SK-N-SH (cell line): ENCODE data around the gene SSNA1. TPM values are rescaled to one million over a fixed set of nuclear protein-coding genes. Genes with fewer than 3 reads are reported as not detected.

Experiments used
- CTCF ChIA-PET: fragments of 300-600, 350-600 bp; formaldehyde crosslinking; extraction: SDS; loops from one replicate; lab custom pipeline; 2021; lab: Yijun Ruan, JAX
- POLR2A ChIA-PET: fragments of 350-600 bp; sonication (Branson Sonifier 250); formaldehyde crosslinking; extraction: SDS; loops from one replicate; lab custom pipeline; 2020; ENCODE audit warnings: antibody characterized with exemption, inconsistent platforms; lab: Yijun Ruan, JAX
- DNase-seq: peaks from one replicate; pipeline ENCODE4 v3.0.0; 2012
- H2AFZ ChIP-seq: fragments of 200-600 bp; sonication (generic); 2 replicates; pipeline ENCODE4 v1.8.1; 2016; ENCODE audit warnings: antibody characterized with exemption, mild to moderate bottlenecking, low read depth
- H3F3A ChIP-seq: fragments of 200-600 bp; sonication (generic); replicated peaks from 2 replicates; pipeline ENCODE3; 2016; ENCODE audit warnings: antibody characterized with exemption, mild to moderate bottlenecking; ENCODE audit not compliant: insufficient read depth
- H3K27ac ChIP-seq, 2 experiments: fragments of 200-500 bp in 1 of 2; fragments of 200-600 bp in 1 of 2; sonication (Bioruptor generic) in 1 of 2; sonication (generic), shearing (Covaris generic) in 1 of 2; 2 replicates each; pipeline versions ENCODE4 v1.5.1 to v1.6.1; 2014 to 2016; ENCODE audit warnings: low read depth in 2 of 2, inconsistent platforms in 1 of 2, low read length in 1 of 2, mild to moderate bottlenecking in 1 of 2, mixed read lengths in 1 of 2
- H3K27me3 ChIP-seq: fragments of 200-600 bp; sonication (generic), shearing (Covaris generic); 2 replicates; pipeline ENCODE4 v1.6.1; 2016; ENCODE audit warnings: mixed run types; ENCODE audit not compliant: insufficient read depth
- H3K36me3 ChIP-seq, 2 experiments: fragments of 200-500 bp in 1 of 2; fragments of 200-600 bp in 1 of 2; sonication (Bioruptor generic) in 1 of 2; sonication (generic) in 1 of 2; replicated peaks in 1 of 2; 2 replicates each; pipeline versions ENCODE3 to v1.5.1; 2014 to 2016; ENCODE audit warnings: low read length in 1 of 2, mild to moderate bottlenecking in 1 of 2; ENCODE audit not compliant: insufficient read depth in 2 of 2, control insufficient read depth in 1 of 2
- H3K4me1 ChIP-seq, 2 experiments: fragments of 200-500 bp in 1 of 2; fragments of 200-600 bp in 1 of 2; sonication (Bioruptor generic) in 1 of 2; sonication (generic), shearing (Covaris generic) in 1 of 2; 2 replicates each; pipeline versions ENCODE4 v1.5.1 to v1.6.1; 2014 to 2016; ENCODE audit warnings: low read depth in 1 of 2, low read length in 1 of 2, mixed run types in 1 of 2; ENCODE audit not compliant: insufficient read depth in 2 of 2, control insufficient read depth in 1 of 2
- H3K4me2 ChIP-seq: fragments of 200-600 bp; sonication (generic), shearing (Covaris generic); 2 replicates; pipeline ENCODE4 v1.6.1; 2017; ENCODE audit warnings: mixed run types
- H3K4me3 ChIP-seq, 2 experiments: fragments of 200-500 bp in 1 of 2; fragments of 200-600 bp in 1 of 2; sonication (Bioruptor generic) in 1 of 2; sonication (generic), shearing (Covaris generic) in 1 of 2; 2 replicates each; pipeline versions ENCODE4 v1.5.1 to v1.8.1; 2014 to 2016; ENCODE audit warnings: low read depth in 2 of 2, inconsistent platforms in 1 of 2, low read length in 1 of 2, mild to moderate bottlenecking in 1 of 2, mixed read lengths in 1 of 2, moderate library complexity in 1 of 2
- H3K79me2 ChIP-seq: fragments of 200-600 bp; sonication (generic); 2 replicates; pipeline ENCODE4 v1.8.1; 2017; ENCODE audit warnings: mild to moderate bottlenecking; ENCODE audit not compliant: insufficient read depth
- H3K9ac ChIP-seq: fragments of 200-600 bp; sonication (generic); 2 replicates; pipeline ENCODE4 v1.6.1; 2017; ENCODE audit warnings: mixed run types
- H3K9me2 ChIP-seq: fragments of 200-600 bp; sonication (generic); 2 replicates; pipeline ENCODE4 v1.6.1; 2017; ENCODE audit warnings: mixed run types
- H3K9me3 ChIP-seq: fragments of 200-600 bp; sonication (generic); 2 replicates; pipeline ENCODE4 v1.6.1; 2017; ENCODE audit warnings: mixed run types, mild to moderate bottlenecking, moderate library complexity
- H4K20me1 ChIP-seq: fragments of 200-600 bp; sonication (generic); 2 replicates; pipeline ENCODE4 v1.6.1; 2017; ENCODE audit warnings: mild to moderate bottlenecking, mixed run types; ENCODE audit not compliant: insufficient read depth
- CHD2 ChIP-seq: fragments of 150-350 bp; IDR thresholded peaks from 2 replicates; pipeline ENCODE4 v1.6.1; 2018; ENCODE audit warnings: low read length; ENCODE audit not compliant: partially characterized antibody
- FOSL2 ChIP-seq: IDR thresholded peaks from 2 replicates; pipeline ENCODE4 v1.4.0; 2012; ENCODE audit warnings: low read depth, mild to moderate bottlenecking, moderate library complexity, borderline replicate concordance
- FOXJ3 ChIP-seq: sonication (generic); formaldehyde crosslinking; IDR thresholded peaks from 2 replicates; pipeline ENCODE4 v1.5.1; 2020; ENCODE audit warnings: mild to moderate bottlenecking, missing genetic modification reagents
- GATA2 ChIP-seq: sonication (generic); formaldehyde crosslinking; IDR thresholded peaks from 2 replicates; pipeline ENCODE4 v1.5.0; 2020; ENCODE audit warnings: mild to moderate bottlenecking, missing genetic modification reagents
- IRF3 ChIP-seq: fragments of 150-350 bp; IDR thresholded peaks from 2 replicates; pipeline ENCODE4 v1.6.1; 2016; ENCODE audit warnings: mild to moderate bottlenecking, low read depth, low read length
- JUND ChIP-seq: IDR thresholded peaks from 2 replicates; pipeline ENCODE4 v1.4.0; 2012
- MEF2A ChIP-seq: IDR thresholded peaks from 2 replicates; pipeline ENCODE4 v1.4.0; 2012; ENCODE audit warnings: low read depth, borderline replicate concordance
- NRF1 ChIP-seq: IDR thresholded peaks from 2 replicates; pipeline ENCODE4 v1.6.1; 2012; ENCODE audit warnings: low read depth, mild to moderate bottlenecking, low read length
- PBX3 ChIP-seq: IDR thresholded peaks from 2 replicates; pipeline ENCODE4; 2012
- RAD21 ChIP-seq: IDR thresholded peaks from 2 replicates; pipeline ENCODE4 v1.6.1; 2012; ENCODE audit warnings: mild to moderate bottlenecking, low read length
- SIN3A ChIP-seq: IDR thresholded peaks from 2 replicates; pipeline ENCODE4 v1.6.1; 2012; ENCODE audit warnings: low read depth, mild to moderate bottlenecking, low read length, moderate library complexity, borderline replicate concordance
- SMC3 ChIP-seq: IDR thresholded peaks from 2 replicates; pipeline ENCODE4 v1.6.1; 2012; ENCODE audit warnings: low read depth, low read length, improper control_type of control experiment
- TAF1 ChIP-seq: IDR thresholded peaks from 2 replicates; pipeline ENCODE4 v1.6.1; 2012; ENCODE audit warnings: low read depth, mild to moderate bottlenecking, low read length, moderate library complexity, borderline replicate concordance
- USF2 ChIP-seq: fragments of 150-350 bp; IDR thresholded peaks from 2 replicates; pipeline ENCODE4 v1.6.1; 2017; ENCODE audit warnings: antibody characterized with exemption, low read length, low read depth, borderline replicate concordance
- WGBS: methylation state at CpG from one replicate; pipeline ENCODE4 v1.1.6; 2017; ENCODE audit warnings: low lambda C conversion rate; 5-methylcytosine and 5-hydroxymethylcytosine counted together
- polyA plus RNA-seq, 3 experiments: library from polyadenylated mRNA; depleted of rRNA; stranded (reverse); fragments of >200 nt; gene quantifications; 2 replicates each; pipeline ENCODE4 v1.2.3, GENCODE V29; 2012
- TF ChIP-seq, protein P1 (sequence below): fragments of 200-600 bp; sonication (generic); IDR thresholded peaks from 2 replicates; pipeline ENCODE4 v1.6.1; 2017; ENCODE audit warnings: antibody characterized with exemption, mild to moderate bottlenecking, moderate library complexity

The SSNA1 gene
- polyA plus RNA-seq, 1 of the 3 experiments (the other 2 are of a cell fraction): 124 TPM

DNA sequence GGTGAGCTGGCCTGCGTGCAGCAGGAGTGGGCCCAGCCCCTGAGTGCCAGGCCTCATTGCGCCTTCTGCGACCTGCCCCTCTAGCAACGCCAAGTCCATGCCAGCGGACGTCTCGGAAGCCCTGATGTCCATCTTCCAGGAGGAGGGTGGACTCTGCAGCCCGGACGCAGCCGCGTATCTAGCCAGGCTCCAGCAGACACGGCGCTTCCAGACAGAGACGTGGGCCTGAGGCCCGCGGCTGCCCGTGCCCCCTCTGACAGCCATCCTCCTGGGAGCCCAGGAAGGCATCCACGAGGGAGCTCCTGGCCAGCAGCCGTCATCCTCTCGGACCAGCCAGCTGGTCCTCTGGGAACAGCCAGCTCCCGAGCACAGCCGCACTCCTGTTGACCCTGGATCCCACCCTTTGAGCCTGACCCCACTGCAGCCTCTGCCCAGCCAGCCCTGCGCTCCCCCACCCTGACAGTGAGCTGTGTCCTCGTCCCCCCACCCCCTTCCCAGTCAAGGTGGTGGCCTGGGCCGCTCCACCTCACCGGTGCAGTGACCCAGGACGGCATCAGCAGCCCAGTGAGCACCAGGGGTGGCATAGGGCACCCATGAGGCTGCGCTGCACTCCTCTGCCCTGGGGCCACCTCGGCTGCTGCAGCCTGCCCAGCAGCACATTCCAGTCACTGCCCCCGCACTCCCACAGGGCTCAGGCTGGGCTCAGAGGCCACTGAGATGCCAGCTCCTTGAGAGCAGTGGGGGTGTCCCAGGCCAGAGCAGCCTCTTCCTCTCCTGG, 27.9 kb downstream of the SSNA1 start:
- POLR2A ChIA-PET: interaction anchor here (1.7 kb wide), 1 partner anchor 9 kb away, joined by 3 read pairs; no protein-coding TSS in a partner anchor
- DNase-seq: no peak
- WGBS: 95% methylated on average over 16 of the region's 30 CpGs
- no peaks in the 10 kb centered on the region for H4K20me1 ChIP-seq
- CTCF ChIA-PET: interaction anchor here (0.6 to 1.5 kb wide), 4 partner anchors 9 to 20 kb away, joined by 3 to 7 read pairs (median 3); partner anchors contain the start of gene RNF224
- H3K4me3 ChIP-seq: no peak overlapping the region
- H2AFZ ChIP-seq: no peak overlapping the region
- TF ChIP-seq IRF3 (no peak), MEF2A (no peak), NRF1 (no peak), SMC3 (no peak), JUND (no peak), FOXJ3 (CRISPR knock-in tag) (no peak), RAD21 (no peak), CHD2 (no peak), FOSL2 (no peak), TAF1 (no peak), SIN3A (no peak), USF2 (no peak), GATA2 (no peak), PBX3 (no peak)
- TF ChIP-seq, protein P1, sequence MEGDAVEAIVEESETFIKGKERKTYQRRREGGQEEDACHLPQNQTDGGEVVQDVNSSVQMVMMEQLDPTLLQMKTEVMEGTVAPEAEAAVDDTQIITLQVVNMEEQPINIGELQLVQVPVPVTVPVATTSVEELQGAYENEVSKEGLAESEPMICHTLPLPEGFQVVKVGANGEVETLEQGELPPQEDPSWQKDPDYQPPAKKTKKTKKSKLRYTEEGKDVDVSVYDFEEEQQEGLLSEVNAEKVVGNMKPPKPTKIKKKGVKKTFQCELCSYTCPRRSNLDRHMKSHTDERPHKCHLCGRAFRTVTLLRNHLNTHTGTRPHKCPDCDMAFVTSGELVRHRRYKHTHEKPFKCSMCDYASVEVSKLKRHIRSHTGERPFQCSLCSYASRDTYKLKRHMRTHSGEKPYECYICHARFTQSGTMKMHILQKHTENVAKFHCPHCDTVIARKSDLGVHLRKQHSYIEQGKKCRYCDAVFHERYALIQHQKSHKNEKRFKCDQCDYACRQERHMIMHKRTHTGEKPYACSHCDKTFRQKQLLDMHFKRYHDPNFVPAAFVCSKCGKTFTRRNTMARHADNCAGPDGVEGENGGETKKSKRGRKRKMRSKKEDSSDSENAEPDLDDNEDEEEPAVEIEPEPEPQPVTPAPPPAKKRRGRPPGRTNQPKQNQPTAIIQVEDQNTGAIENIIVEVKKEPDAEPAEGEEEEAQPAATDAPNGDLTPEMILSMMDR: no peak
- H3K79me2 ChIP-seq: no peaks in the 10 kb centered on the region
- H3K27ac ChIP-seq: no peak overlapping the region
- no peaks in the 10 kb centered on the region for H3K9me2 ChIP-seq
- H3K4me1 ChIP-seq: peaks cover 0 to 5% of the 10 kb centered on the region in 2 experiments; a peak in 1 of 4 replicates
- no peaks in the 10 kb centered on the region for H3K27me3 ChIP-seq
- H3K9ac ChIP-seq: no peak overlapping the region
- H3K36me3 ChIP-seq: peaks cover 0 to 14% of the 10 kb centered on the region in 2 experiments
- H3K4me2 ChIP-seq: no peak overlapping the region
- no peaks in the 10 kb centered on the region for H3K9me3 ChIP-seq
- H3F3A ChIP-seq: no peaks in the 10 kb centered on the region
